Esophagus squamous epithelium (tissue), 5 donors: ENCODE measurements around the gene SH2D7. TPM values are rescaled to one million over a fixed set of nuclear protein-coding genes. Genes with fewer than 3 reads are reported as not detected.

Experiments
- DNase-seq: peaks from one replicate; lab custom pipeline; 2025; lab: John Stamatoyannopoulos, UW
- H3K27ac ChIP-seq, 4 donors: fragments of 200-600 bp; sonication (generic); one replicate each; pipeline ENCODE4 v1.5.1; 2016 to 2019; ENCODE audit warnings: mild to moderate bottlenecking in 1 of 4
- H3K27me3 ChIP-seq, 4 donors: fragments of 200-600 bp; sonication (generic); 1 replicate in 3 of 4; 2 replicates in 1 of 4; pipeline versions ENCODE4 v1.5.1 to v1.6.0; 2017 to 2021; ENCODE audit warnings: antibody characterized with exemption in 1 of 4
- H3K36me3 ChIP-seq, 3 donors: fragments of 200-600 bp; sonication (generic); one replicate each; pipeline ENCODE4 v1.5.1; 2016 to 2019
- H3K4me1 ChIP-seq, 3 donors: fragments of 200-600 bp; sonication (generic); one replicate each; pipeline ENCODE4 v1.5.1; 2017 to 2019
- H3K4me3 ChIP-seq, 4 donors: fragments of 200-600 bp; sonication (generic); 1 replicate in 3 of 4; 2 replicates in 1 of 4; pipeline ENCODE4 v1.5.1; 2016 to 2019; ENCODE audit warnings: mild to moderate bottlenecking in 2 of 4, moderate library complexity in 1 of 4
- H3K9me3 ChIP-seq, 3 donors: fragments of 200-600 bp; sonication (generic); one replicate each; pipeline ENCODE4 v1.5.1; 2016 to 2019
- CTCF ChIP-seq, 6 experiments: fragments of 450-650 bp in 4 of 6; fragments of 200-600 bp in 2 of 6; sonication (generic) in 2 of 6; IDR thresholded peaks; one replicate each; pipeline ENCODE4 v1.5.1; 2016 to 2019; ENCODE audit warnings: antibody characterized with exemption in 6 of 6, mild to moderate bottlenecking in 4 of 6, moderate library complexity in 4 of 6
- POLR2A ChIP-seq, 4 donors: fragments of 450-650 bp; IDR thresholded peaks; one replicate each; pipeline ENCODE4 v1.6.1; 2017; ENCODE audit warnings: antibody characterized with exemption in 4 of 4, mild to moderate bottlenecking in 4 of 4, moderate library complexity in 3 of 4
- WGBS, 2 donors: methylation state at CpG; one replicate each; pipeline ENCODE4 v1.1.5; 2018; 5-methylcytosine and 5-hydroxymethylcytosine counted together
- intact Hi-C: fragments of 100-400 bp; cut with DNase I; formaldehyde crosslinking; loops from one replicate; pipeline ENCODE4 v1.15.0; 2022
- total RNA-seq, 4 donors: library from RNA; depleted of rRNA; stranded (reverse); fragments of >200 nt; gene quantifications; one replicate each; pipeline ENCODE4 v1.1.0, GENCODE V29; 2016
- donor health status: DM: yes; HTN: yes; CAD: no.

The SH2D7 gene
- total RNA-seq, 4 donors from 2014 or later, result not detected

GRCh38 chr15:78140292-78140691, 47.9 kb downstream of the SH2D7 start:
- Histone ChIP-seq H3K4me3 (no peak overlapping the region), H3K9me3 (no peaks in the 10 kb centered on the region), H3K27me3 (no peaks in the 10 kb centered on the region), H3K27ac (no peak overlapping the region), H3K36me3 (no peaks in the 10 kb centered on the region), H3K4me1 (no peaks in the 10 kb centered on the region)
- DNase-seq, result no peak
- TF ChIP-seq POLR2A (IDR thresholded peaks at IDR 0.05), result no peak
- intact Hi-C loops, result no loop called here

GRCh38 chr15:78142332-78142731, 50.0 kb downstream of the SH2D7 start:
- no peak for DNase-seq
- TF ChIP-seq CTCF (IDR thresholded peaks at IDR 0.05), result no peak
- no peak for TF ChIP-seq POLR2A (IDR thresholded peaks at IDR 0.05)
- no peak overlapping the region for H3K27ac ChIP-seq
- 83 to 100% methylated on average over 2 to 3 of the region's 3 CpGs for WGBS, 2 donors
- H3K36me3 ChIP-seq, result no peaks in the 10 kb centered on the region
- H3K9me3 ChIP-seq, result no peaks in the 10 kb centered on the region
- H3K4me3 ChIP-seq, result no peak overlapping the region
- peaks cover 0 to 15% (median 0%) of the 10 kb centered on the region in 3 donors for H3K4me1 ChIP-seq
- intact Hi-C loops, result no loop called here
- no peaks in the 10 kb centered on the region for H3K27me3 ChIP-seq

- no peaks in the 10 kb centered on the region for H3K9me3 ChIP-seq
- intact Hi-C loops, result no loop called here
- H3K27me3 ChIP-seq, result no peaks in the 10 kb centered on the region
- TF ChIP-seq POLR2A (IDR thresholded peaks at IDR 0.05), result no peak
- TF ChIP-seq CTCF (IDR thresholded peaks at IDR 0.05), result no peak
- peaks cover 5 to 49% (median 21%) of the 10 kb centered on the region in 3 donors for H3K4me1 ChIP-seq
- WGBS, 2 donors, result 56 to 61% methylated on average over 4 of the region's 4 CpGs
- no peaks in the 10 kb centered on the region for H3K36me3 ChIP-seq
- peak overlapping the region in 3 of 4 donors; percentile 36 to 65 (median 53) for H3K27ac ChIP-seq
- DNase-seq, result no peak
- H3K4me3 ChIP-seq, result no peak overlapping the region
Observed at GRCh38 chr15:78146425-78147154, 54.2 kb downstream of the SH2D7 start.

- TF ChIP-seq POLR2A (IDR thresholded peaks at IDR 0.05), result no peak
- no peak for TF ChIP-seq CTCF (IDR thresholded peaks at IDR 0.05)
- H3K36me3 ChIP-seq, result peaks cover 0 to 2% (median 0%) of the 10 kb centered on the region in 3 donors
- DNase-seq, result no peak
- peaks cover 5 to 49% (median 21%) of the 10 kb centered on the region in 3 donors for H3K4me1 ChIP-seq
- intact Hi-C loops, result no loop called here
- peak overlapping the region; percentile 16 to 92 (median 34) for H3K27ac ChIP-seq
- WGBS, 2 donors, result 60 to 68% methylated on average over 6 of the region's 6 CpGs
- no peaks in the 10 kb centered on the region for H3K9me3 ChIP-seq
- no peak overlapping the region for H3K4me3 ChIP-seq
- no peaks in the 10 kb centered on the region for H3K27me3 ChIP-seq
Observed at GRCh38 chr15:78147566-78147965, 55.2 kb downstream of the SH2D7 start.

GRCh38 chr15:78148392-78149067, 56.2 kb downstream of the SH2D7 start:
- no peaks in the 10 kb centered on the region for H3K27me3 ChIP-seq
- no peak for DNase-seq
- TF ChIP-seq CTCF (IDR thresholded peaks at IDR 0.05), result no peak
- no peak for TF ChIP-seq POLR2A (IDR thresholded peaks at IDR 0.05)
- no peaks in the 10 kb centered on the region for H3K9me3 ChIP-seq
- peaks cover 5 to 54% (median 26%) of the 10 kb centered on the region in 3 donors for H3K4me1 ChIP-seq
- intact Hi-C loops, result no loop called here
- peaks cover 0 to 3% (median 0%) of the 10 kb centered on the region in 3 donors for H3K36me3 ChIP-seq
- WGBS, 2 donors, result 12 to 22% methylated on average over 9 to 14 of the region's 14 CpGs
- peak overlapping the region; percentile 74 to 94 (median 92) for H3K27ac ChIP-seq
- H3K4me3 ChIP-seq, result peak overlapping the region; percentile 67 to 94 (median 85)
